NCI-H226 (cell line): ENCODE measurements around the gene ZBTB4.

Source experiments
- DNase-seq: peaks from one replicate; pipeline ENCODE4 v3.0.0-alpha.2; 2015

ZBTB4 gene

DNA sequence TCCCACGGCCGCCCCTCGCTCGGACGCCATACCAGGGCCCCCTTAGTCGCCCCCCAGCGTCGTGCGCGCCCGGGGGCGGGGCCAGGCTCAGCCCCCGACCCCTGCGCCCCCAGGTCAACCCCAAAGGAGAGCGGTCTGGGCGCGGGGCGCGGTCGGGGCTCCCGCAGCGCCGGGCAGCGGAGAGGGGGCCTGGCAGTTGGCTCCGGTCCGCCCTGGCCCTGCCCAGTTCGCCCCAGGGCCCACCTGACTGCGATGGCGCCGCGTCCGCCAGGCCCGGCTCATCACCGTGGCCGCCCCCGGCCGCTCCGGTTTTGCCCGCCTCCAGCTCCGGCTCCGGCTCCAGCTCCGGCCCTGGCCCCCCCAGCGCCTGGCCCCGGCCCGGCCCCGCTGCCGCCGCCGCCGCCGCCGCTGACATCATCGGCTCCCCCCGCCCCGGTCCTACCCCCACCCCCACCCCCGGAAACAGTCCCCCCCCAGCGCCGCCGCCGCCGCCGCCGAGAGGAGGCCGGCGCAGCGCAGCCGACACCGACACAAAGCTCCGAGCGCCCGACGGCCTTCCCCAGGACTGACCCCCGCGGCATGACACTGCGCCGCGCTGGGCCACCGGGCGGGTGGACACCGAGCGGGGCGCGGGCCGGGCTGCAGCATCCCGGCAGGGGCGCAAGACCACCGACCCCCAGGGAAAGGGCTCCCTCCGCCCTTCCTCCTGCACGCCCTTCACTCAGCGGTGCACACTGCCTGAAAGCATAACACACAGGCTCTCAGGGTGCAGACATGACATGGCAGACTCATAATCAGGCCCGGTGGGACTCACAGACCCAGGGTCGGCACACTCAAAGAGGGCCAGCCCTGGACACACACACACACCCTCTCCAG lies at the start of gene ZBTB4:
ZBTB4 (minus strand) TSS at position 419 of the 876 bp plus-strand sequence. CDS start 12,830 bp downstream, outside the sequence.
- peak; percentile 28 for DNase-seq

DNA sequence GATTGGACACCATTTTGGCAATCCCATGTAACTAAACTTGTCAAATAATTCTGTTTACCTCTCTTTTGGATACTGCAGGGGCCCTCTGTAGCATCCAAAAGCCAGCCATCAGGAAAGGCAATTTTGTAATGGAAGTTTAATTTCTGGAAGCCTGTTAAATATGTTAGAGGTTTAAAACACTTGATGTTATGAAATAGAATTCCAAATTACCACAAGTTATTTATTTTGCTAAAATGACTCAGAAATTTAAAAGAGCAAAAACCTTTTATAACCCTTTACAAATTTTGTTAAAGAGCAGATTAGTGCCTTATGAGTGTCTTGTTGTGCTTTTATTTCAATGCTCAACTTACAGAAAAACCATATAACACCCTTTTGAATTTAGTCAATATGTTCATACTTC lies 49.4 kb upstream of the ZBTB4 start:
- no peak for DNase-seq

DNA sequence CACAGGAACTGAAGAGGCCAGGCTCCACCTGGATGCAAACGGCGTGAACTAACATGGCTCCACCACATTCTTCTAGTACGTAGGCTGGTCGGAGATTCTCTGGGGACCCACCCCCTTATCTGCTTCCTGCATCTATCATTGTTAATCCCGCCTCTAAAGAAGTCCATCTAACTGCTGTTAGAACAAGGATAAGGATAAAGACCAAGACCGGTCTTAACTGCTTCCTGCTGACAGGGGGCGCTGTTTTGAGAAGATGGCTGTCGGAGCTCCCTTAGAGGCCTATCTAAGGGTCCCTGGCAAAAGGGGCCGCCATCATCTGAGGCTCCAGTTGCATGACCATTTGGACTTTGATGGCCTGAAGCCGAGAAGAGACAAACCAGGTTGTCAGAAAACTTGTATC lies 43.6 kb upstream of the ZBTB4 start:
- DNase-seq: no peak

GRCh38 chr17:7515911-7516610 lies 36.6 kb upstream of the ZBTB4 start:
- no peak for DNase-seq

DNA sequence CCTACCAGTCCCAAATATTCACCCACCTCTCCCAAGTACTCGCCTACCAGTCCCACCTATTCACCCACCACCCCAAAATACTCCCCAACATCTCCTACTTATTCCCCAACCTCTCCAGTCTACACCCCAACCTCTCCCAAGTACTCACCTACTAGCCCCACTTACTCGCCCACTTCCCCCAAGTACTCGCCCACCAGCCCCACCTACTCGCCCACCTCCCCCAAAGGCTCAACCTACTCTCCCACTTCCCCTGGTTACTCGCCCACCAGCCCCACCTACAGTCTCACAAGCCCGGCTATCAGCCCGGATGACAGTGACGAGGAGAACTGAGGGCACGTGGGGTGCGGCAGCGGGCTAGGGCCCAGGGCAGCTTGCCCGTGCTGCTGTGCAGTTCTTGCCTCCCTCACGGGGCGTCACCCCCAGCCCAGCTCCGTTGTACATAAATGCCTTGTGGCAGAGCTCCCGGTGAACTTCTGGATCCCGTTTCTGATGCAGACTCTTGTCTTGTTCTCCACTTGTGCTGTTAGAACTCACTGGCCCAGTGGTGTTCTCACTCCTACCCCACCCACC lies 34.5 kb upstream of the ZBTB4 start:
- no peak for DNase-seq

- DNase-seq: no peak
Measured at GRCh38 chr17:7512824-7513540, 33.6 kb upstream of the ZBTB4 start.

DNA sequence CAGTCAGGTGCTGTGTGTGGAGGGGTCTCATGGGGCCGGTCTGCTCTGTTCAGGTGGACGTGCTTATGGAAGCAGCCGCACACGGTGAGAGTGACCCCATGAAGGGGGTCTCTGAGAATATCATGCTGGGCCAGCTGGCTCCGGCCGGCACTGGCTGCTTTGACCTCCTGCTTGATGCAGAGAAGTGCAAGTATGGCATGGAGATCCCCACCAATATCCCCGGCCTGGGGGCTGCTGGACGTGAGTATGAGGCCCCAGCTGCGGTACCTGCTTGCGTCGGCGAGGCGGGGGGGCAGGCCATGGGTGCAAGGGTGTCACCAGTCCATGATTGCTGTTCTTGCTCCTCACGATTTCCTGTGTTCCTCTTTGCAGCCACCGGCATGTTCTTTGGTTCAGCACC lies 32.7 kb upstream of the ZBTB4 start:
- DNase-seq: no peak

DNA sequence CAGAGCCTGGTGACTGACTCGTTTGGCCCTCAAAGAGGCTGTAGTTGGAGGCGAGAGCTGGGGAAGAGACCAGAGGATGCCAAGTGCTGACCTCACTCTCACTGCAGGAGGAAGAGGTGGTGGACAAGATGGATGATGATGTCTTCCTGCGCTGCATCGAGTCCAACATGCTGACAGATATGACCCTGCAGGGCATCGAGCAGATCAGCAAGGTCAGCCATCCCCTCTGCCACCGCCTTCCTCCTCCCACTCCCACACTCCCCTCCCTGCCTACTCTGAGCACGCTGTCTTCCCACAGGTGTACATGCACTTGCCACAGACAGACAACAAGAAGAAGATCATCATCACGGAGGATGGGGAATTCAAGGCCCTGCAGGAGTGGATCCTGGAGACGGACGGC lies 31.7 kb upstream of the ZBTB4 start:
- DNase-seq: peak; percentile 48

GRCh38 chr17:7509937-7510336 lies 30.5 kb upstream of the ZBTB4 start:
- DNase-seq: no peak

DNA sequence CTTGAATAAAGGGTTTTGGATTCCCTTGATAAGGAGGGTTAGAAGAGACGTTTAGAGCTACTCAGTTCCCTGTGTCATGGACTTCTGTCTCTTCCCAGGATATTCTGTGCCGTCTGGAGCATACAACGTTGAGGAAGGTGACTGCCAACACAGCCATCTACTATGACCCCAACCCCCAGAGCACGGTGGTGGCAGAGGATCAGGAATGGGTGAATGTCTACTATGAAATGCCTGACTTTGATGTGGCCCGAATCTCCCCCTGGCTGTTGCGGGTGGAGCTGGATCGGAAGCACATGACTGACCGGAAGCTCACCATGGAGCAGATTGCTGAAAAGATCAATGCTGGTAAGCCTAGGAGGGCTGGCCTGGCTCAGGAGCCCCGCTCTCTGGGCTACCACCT lies 29.4 kb upstream of the ZBTB4 start:
- no peak for DNase-seq

DNA sequence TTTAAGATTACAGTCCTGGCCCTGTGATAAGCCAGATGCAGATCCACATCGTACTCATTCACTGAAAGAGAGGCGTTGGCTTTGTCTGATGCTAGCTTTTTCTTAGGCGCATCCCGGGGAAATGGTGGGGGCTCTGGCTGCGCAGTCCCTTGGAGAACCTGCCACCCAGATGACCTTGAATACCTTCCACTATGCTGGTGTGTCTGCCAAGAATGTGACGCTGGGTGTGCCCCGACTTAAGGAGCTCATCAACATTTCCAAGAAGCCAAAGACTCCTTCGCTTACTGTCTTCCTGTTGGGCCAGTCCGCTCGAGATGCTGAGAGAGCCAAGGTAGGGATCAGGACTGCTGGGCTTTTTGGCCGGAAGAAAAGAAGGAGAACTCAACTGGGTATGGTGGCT lies 28.7 kb upstream of the ZBTB4 start:
- DNase-seq: no peak

- no peak for DNase-seq
Measured at GRCh38 chr17:7503521-7503920, 24.1 kb upstream of the ZBTB4 start.

DNA sequence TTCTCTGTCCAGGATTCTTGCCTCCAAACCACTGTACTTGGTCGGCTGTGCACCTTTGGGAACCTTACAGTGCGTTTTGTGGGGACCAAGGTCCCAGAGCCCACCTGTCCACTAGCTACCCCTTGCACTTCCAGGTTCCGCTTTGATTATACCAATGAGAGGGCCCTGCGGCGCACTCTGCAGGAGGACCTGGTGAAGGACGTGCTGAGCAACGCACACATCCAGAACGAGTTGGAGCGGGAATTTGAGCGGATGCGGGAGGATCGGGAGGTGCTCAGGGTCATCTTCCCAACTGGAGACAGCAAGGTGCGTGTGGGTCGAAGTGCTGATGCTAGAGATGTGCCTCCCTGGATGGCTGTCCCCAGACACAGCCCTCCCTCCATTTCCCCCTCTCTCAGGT lies 23.6 kb upstream of the ZBTB4 start:
- DNase-seq: no peak

GRCh38 chr17:7502171-7502847 lies 22.9 kb upstream of the ZBTB4 start:
- no peak for DNase-seq

DNA sequence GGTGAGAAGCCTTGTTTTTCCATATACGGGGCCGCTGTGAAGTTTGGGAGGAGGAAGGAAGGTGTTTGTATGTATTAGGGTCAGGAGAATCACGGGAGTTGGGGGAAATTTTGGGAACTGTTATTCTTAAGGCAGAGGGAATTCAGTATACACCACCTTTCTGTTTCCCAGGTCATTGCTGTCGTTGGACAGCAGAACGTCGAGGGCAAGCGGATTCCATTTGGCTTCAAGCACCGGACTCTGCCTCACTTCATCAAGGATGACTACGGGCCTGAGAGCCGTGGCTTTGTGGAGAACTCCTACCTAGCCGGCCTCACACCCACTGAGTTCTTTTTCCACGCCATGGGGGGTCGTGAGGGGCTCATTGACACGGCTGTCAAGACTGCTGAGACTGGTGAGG lies 22.3 kb upstream of the ZBTB4 start:
- DNase-seq: no peak

DNA sequence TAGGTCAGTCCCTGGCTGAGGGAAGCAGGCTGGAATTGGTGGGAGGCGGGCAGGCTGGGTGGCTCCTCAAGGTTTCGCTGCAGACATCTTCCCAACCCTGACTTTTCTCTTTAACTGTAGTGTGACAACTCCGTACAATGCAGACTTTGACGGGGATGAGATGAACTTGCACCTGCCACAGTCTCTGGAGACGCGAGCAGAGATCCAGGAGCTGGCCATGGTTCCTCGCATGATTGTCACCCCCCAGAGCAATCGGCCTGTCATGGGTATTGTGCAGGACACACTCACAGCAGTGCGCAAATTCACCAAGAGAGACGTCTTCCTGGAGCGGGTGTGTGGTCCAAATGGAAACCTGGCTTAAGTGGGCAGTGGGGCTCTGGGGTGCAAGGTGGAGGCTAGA lies 19.7 kb upstream of the ZBTB4 start:
- no peak for DNase-seq

DNA sequence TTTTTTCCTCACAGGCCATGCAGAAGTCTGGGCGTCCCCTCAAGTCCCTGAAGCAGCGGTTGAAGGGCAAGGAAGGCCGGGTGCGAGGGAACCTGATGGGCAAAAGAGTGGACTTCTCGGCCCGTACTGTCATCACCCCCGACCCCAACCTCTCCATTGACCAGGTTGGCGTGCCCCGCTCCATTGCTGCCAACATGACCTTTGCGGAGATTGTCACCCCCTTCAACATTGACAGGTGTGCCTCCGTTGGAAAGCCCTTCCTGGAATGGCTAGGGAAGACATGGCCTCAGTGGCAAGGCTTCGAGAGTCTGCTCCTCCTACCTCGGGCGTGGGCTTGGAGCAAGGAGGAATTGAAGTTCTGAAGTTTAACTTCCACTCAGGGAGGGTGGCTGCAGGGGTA lies 18.2 kb upstream of the ZBTB4 start:
- no peak for DNase-seq

DNA sequence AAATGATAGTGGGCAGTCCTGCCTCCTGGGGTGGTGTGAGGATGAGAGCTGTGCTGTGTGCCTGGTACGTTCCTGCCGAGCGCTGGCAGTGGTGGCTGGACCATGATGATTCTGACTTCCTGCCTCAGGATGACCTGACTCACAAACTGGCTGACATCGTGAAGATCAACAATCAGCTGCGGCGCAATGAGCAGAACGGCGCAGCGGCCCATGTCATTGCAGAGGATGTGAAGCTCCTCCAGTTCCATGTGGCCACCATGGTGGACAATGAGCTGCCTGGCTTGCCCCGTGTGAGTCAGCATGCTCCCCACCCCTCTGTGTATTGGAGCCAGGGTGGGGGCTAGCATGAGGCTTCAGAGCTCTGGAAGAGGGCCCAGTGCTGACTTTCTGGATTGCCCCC lies 17.8 kb upstream of the ZBTB4 start:
- DNase-seq: no peak

DNA sequence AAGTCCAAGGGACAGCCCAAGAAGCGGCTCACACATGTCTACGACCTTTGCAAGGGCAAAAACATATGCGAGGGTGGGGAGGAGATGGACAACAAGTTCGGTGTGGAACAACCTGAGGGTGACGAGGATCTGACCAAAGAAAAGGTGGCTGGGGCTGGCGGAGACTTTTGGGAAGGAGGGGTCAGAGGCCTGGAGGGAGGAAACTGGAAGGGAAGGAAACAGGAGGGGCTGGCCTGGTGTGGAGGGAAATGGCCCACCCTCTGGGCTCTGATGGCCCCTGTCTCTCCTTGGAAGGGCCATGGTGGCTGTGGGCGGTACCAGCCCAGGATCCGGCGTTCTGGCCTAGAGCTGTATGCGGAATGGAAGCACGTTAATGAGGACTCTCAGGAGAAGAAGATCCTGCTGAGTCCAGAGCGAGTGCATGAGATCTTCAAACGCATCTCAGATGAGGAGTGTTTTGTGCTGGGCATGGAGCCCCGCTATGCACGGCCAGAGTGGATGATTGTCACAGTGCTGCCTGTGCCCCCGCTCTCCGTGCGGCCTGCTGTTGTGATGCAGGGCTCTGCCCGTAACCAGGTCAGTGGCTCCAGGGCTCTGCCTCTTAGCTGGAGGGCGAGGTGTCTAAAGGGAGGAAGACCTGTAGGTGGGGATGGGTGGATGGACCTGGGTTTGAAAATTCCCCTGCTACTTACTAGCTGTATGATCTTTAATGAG lies 17.2 kb upstream of the ZBTB4 start:
- no peak for DNase-seq

GRCh38 chr17:7495906-7496434 lies 16.5 kb upstream of the ZBTB4 start:
- DNase-seq: no peak

- no peak for DNase-seq
Measured at GRCh38 chr17:7493941-7494340, 14.5 kb upstream of the ZBTB4 start.

GRCh38 chr17:7491583-7491982 lies 12.2 kb upstream of the ZBTB4 start:
- DNase-seq: no peak
